Left renal cortex interstitium (tissue), 4 donors: Measurements from ENCODE around the gene OR4K13. TPM values are rescaled to one million over a fixed set of nuclear protein-coding genes. Genes with fewer than 3 reads are reported as not detected.

Source experiments
- DNase-seq, 4 donors: peaks; one replicate each; pipeline ENCODE4 v3.0.0-alpha.2; 2013; ENCODE audit warnings: low read depth in 4 of 4, low spot score in 2 of 4, missing footprints in 1 of 4
- polyA plus RNA-seq, 4 donors: library from polyadenylated mRNA; unstranded; fragments of 120-200 nt; gene quantifications; one replicate each; pipeline ENCODE4 v1.2.1, GENCODE V29; 2013; ENCODE audit not compliant: insufficient read length in 4 of 4

OR4K13 gene
- not detected for polyA plus RNA-seq

DNA sequence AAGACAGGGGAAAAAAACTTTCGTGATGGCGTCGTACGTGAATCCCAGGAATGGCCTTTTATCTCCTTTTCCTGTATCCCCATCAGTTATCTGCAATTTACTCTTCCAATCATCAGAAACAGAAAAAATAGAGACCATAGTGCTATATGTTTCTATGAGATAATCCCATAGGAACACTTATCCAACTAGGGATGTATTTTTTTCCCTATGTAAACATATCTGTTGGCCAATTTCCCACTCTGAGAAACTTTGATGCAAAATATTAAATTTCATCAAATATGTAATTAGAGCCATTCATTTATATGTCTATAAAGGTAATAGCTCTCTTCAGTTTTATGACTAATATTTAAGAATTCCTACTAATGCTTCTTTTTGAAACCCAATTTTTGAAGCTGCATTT, at the start of gene OR4K13:
Gene OR4K13, minus strand, starts transcription at position 101 of the 400 bp plus-strand sequence. CDS start 1,280 bp downstream, outside the sequence.
- DNase-seq, result no peak

- DNase-seq, result no peak
Measured at GRCh38 chr14:20059745-20060144, 23.9 kb upstream of the OR4K13 start, which contains the start of gene OR4L1. TSS of gene OR4L1 (plus strand) at chr14:20060045. CDS start at chr14:20060045, 0 bp downstream.

GRCh38 chr14:20048202-20048601, 12.4 kb upstream of the OR4K13 start:
- DNase-seq, result no peak

DNA sequence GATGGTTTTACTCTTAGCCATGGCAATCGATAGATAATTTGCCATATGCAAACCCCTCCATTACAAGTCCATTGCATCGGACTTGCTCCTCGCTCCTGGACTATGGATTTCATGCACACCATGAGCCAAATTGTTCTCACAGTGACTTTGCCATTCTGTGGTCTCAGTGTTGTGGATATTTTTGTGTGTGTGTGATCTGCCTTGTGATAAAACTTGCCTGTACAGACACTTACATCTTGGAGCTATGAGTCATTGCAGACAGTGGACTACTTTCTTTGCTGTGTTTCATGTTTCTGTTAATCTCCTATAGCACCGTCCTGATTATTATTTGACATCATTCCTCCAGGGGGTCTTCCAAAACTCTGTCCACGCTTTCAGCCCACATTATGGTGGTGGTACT, 8.4 kb upstream of the OR4K13 start:
- no peak for DNase-seq

GRCh38 chr14:20035449-20035848, 389 bp downstream of the OR4K13 start:
- DNase-seq, result no peak

GRCh38 chr14:20031058-20031457, 4.8 kb downstream of the OR4K13 start:
- DNase-seq, result no peak

DNA sequence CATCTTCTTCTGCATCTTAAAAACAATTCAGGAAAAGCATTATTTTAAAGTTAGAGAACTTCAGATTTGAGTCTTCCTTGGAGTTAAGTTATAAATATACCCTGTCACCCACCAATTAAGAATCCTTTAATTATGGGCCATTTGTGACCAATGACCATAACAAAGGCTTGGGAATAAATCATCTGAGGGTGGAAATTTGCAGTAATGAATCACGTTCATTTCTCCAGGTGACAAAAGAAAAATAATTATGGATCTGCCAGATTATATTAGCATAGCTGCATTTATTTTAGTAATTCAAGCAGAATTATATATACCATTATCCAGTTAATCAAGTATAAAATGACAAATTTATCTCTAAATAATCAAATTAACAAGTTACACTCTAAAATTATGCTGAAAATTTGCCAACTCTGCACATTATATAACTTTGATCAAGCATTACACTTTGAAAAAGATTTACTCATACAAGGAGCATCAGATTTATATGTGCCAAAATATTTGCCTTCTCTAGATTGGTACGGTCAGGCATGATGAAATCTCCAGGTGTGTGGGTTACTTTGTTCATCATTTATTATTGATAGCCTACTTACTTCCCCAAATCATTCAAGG, 16.5 kb downstream of the OR4K13 start, which contains the start of gene OR4K14:
Gene OR4K14, minus strand, starts transcription at position 51 of the 609 bp plus-strand sequence. CDS start 4,114 bp downstream, outside the sequence.
- DNase-seq, result no peak

GRCh38 chr14:20008156-20008555, 27.7 kb downstream of the OR4K13 start:
- DNase-seq, result no peak

DNA sequence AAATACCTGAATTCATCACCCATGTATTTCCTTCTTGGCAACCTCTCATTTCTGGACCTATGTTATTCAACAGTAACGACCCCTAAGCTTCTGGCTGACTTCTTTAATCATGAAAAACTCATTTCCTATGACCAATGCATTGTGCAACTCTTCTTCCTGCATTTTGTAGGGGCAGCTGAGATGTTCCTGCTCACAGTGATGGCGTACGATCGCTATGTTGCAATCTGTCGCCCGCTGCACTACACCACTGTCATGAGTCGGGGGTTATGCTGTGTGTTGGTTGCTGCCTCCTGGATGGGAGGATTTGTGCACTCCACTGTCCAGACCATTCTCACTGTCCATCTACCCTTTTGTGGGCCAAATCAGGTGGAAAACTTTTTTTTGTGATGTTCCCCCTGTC, 33.5 kb downstream of the OR4K13 start:
- no peak for DNase-seq

DNA sequence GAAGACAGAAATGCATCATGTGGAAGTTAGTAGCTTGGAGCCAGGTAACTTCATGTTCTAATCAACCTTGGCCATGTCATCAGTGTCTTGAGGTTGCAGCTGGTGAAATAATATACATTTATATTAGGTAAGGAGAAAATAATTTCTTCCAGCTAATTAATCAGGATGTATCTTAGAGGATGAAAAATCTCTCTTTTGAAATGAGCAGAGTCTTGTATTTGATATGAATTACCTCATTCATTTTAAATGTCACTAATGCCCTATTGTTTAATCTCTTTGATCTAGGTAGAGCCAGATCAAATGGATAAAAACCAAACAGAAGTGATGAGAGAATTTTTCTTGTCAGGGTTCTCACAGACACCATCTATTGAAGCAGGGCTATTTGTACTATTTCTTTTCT, 34.0 kb downstream of the OR4K13 start, which contains the start of gene OR4Q2:
Gene OR4Q2, plus strand, starts transcription at position 301 of the 400 bp plus-strand sequence.
- no peak for DNase-seq

GRCh38 chr14:19993438-19993837, 42.4 kb downstream of the OR4K13 start:
- DNase-seq, result no peak

Other genes starting within 250 kb of the OR4K13 start
- not detected for gene OR4N2, start 232.3 kb downstream of the OR4K13 start, polyA plus RNA-seq
- not detected for gene OR4K2, start 160.9 kb downstream of the OR4K13 start, polyA plus RNA-seq
- not detected for gene OR4K5, start 115.4 kb downstream of the OR4K13 start, polyA plus RNA-seq
- not detected for gene OR4K1, start 105.1 kb downstream of the OR4K13 start, polyA plus RNA-seq
- gene OR4K15, start 60.4 kb downstream of the OR4K13 start, polyA plus RNA-seq, result not detected
- gene OR4Q2, start 33.9 kb downstream of the OR4K13 start, polyA plus RNA-seq, result not detected
- gene OR4K14, start 16.7 kb downstream of the OR4K13 start, polyA plus RNA-seq, result not detected
- not detected for gene OR4L1, start 24.0 kb upstream of the OR4K13 start, polyA plus RNA-seq
- under 1 TPM in 3 of 4 donors, not detected in 1; 0.03 to 0.05 (median 0.05) TPM for gene OR4K17, start 74.7 kb upstream of the OR4K13 start, polyA plus RNA-seq
- not detected for gene OR4N5, start 102.8 kb upstream of the OR4K13 start, polyA plus RNA-seq
- gene OR11G2, start 154.9 kb upstream of the OR4K13 start, polyA plus RNA-seq, result under 1 TPM in 1 of 4 donors, not detected in 3; 0.05 TPM
- not detected for gene OR11H6, start 187.7 kb upstream of the OR4K13 start, polyA plus RNA-seq
- gene OR11H7, start 192.9 kb upstream of the OR4K13 start, polyA plus RNA-seq, result under 1 TPM; 0.32 to 0.69 (median 0.54) TPM
- under 1 TPM in 1 of 4 donors, not detected in 3; 0.14 TPM for gene OR11H4, start 203.2 kb upstream of the OR4K13 start, polyA plus RNA-seq